ENCODE results near the gene PIM3.

The PIM3 gene

DNA sequence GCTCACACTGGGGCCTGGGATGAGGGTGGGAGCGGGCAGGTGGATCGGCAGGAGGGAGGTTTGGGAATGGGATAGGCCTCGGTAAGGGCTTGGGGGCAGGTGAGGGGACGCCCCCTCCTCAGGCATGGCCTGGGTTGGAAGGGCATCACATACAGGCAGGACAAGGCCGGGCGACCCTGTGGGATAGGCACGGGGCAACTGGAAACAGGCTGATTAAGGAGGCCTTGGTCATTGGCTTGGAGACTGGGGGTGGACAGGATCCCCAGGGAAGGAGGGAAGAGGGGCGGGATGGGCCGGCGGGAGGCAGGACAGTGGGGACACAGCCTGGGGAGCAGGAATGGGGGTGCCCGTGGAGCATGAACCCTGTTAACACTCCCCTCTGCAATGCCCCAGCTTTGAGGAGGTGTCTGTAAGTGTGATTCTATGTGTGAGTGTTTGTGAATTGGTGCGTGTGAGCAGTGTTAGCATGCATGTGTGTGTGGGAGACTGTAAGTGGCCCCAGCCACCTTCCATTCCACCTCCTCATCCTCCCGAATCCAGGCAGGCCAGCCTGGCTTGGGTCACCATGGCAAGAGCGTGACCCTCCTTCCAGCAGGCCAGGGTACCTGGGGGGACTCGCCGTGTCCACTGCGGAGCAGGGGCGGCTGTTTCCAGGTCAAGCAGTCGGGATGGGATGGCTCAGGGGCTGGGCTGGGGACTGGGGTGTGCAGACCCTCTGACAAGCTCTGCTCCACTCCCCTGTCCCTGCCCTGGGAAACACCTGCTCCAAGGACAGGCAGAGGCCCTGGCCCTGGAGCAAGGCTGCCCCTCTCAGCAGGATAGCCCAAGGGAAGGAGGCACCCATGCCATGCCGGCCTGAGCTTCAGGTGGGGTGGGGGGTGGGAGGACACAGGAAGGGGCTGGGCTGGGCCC, 3.4 kb upstream of the PIM3 start:
- DNase-seq: no peak

DNA sequence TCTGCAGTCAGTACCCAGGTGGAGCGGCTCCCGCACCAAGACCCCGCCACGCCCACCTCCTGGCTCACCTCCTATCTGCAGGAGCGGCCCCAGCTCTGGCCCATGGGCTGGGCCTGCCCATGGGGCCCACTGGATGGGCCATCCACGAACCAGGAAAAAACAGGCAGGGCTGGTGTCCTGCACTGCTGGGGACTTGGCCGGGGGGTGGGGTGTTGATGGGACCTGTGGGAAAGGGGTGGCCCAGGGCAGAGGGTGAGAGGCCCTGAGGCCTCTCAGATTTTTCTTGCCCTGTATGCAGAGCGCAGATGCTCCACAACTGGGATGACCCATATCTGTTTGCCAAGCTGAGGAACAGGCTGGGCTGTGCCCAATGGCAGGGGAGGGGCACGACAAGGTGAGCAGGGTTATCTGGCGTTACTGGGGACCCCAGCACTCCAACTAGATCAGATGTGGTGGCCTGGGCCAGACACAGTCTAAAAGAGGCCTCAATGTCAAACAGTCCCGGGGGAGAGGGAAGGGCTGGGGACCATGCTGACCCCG, 2.7 kb upstream of the PIM3 start:
- no peak for DNase-seq

GRCh38 chr22:49958366-49958921, 2.1 kb upstream of the PIM3 start:
- no peak for DNase-seq

GRCh38 chr22:49958931-49959781, 1.4 kb upstream of the PIM3 start:
- no peak for DNase-seq

- DNase-seq: no peak
Measured at GRCh38 chr22:49959782-49960158, 802 bp upstream of the PIM3 start.

DNA sequence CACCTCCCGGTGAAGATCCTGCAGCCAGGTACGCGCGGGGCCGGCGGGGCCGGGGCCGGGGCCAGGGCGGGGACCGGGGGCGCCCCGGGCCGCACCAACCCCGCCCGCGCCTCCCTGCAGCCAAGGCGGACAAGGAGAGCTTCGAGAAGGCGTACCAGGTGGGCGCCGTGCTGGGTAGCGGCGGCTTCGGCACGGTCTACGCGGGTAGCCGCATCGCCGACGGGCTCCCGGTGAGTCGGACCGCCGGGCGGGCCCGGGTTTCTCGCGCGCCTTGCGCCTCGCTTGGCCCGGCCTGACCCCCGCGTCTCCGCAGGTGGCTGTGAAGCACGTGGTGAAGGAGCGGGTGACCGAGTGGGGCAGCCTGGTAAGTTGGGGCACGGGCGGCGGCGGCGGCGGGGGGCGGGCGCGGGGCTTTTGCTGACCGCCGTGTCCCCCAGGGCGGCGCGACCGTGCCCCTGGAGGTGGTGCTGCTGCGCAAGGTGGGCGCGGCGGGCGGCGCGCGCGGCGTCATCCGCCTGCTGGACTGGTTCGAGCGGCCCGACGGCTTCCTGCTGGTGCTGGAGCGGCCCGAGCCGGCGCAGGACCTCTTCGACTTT, 531 bp downstream of the PIM3 start:
- DNase-seq: no peak

DNA sequence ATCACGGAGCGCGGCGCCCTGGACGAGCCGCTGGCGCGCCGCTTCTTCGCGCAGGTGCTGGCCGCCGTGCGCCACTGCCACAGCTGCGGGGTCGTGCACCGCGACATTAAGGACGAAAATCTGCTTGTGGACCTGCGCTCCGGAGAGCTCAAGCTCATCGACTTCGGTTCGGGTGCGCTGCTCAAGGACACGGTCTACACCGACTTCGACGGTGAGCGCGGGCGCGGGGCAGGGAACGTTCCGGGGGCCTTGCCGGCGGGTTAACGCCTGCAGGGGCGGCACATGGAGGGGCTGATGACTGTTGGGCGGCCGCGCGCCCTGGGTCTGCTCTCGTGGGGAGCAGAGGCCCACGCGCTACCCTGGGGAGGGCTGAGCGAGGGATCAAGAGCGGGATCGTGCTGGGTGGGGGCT, 1.0 kb downstream of the PIM3 start:
- no peak for DNase-seq

- DNase-seq: peak; percentile 54 to 65
Measured at GRCh38 chr22:49962012-49962750, 1.6 kb downstream of the PIM3 start.

DNA sequence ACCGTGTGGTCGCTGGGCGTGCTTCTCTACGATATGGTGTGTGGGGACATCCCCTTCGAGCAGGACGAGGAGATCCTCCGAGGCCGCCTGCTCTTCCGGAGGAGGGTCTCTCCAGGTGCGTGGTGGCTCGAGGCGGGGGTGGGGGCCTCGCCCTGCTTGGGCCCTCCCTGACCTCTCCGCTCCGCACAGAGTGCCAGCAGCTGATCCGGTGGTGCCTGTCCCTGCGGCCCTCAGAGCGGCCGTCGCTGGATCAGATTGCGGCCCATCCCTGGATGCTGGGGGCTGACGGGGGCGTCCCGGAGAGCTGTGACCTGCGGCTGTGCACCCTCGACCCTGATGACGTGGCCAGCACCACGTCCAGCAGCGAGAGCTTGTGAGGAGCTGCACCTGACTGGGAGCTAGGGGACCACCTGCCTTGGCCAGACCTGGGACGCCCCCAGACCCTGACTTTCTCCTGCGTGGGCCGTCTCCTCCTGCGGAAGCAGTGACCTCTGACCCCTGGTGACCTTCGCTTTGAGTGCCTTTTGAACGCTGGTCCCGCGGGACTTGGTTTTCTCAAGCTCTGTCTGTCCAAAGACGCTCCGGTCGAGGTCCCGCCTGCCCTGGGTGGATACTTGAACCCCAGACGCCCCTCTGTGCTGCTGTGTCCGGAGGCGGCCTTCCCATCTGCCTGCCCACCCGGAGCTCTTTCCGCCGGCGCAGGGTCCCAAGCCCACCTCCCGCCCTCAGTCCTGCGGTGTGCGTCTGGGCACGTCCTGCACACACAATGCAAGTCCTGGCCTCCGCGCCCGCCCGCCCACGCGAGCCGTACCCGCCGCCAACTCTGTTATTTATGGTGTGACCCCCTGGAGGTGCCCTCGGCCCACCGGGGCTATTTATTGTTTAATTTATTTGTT, 2.4 kb downstream of the PIM3 start:
- DNase-seq: no peak

GRCh38 chr22:49963647-49964026, 3.1 kb downstream of the PIM3 start:
- DNase-seq: no peak

DNA sequence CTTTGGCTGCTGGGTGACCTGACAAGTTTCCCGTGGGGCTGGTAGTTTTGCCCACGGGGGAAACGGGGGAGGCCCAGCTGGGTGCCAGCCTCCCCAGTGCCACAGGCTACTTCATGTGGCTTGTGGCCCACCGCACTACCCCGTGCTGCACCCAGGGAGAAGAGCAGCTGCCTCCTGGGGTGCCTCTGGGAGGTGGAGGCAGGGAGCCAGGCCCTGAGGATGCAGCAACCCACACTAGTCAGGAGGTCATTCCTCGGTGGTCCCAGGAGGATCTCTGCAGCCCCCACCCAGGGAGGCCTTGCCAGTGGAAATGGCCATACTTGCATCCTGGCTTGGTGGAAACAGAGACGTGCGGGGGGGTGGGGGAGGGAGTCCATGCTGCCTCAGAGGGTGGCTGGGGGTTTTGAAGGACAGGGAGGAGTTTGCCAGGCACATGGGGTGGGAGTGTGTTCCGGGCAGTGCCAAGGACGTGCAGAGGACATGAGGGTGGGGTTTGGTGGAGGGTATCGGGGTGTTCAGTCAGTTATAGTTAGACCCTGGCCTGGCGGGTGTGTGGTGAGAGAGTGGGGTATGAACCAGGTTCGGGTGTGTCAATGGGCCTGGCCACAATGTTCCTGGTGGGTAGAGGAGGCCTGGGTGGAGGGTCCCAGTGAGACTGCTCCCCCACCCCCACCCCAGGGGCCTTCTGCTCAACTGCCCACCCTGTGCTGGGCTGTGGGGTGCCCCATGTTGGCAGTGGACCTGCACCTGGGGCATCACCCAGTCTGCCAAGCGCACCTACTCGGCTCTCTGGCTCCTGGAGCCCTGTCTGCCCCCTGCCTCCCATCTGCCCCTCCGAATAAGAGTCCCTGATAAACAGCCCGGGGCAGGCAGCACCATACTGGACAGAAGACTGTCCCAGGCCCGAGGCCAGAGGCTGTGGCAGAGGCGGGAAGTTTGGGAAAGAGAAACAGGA, 3.8 kb downstream of the PIM3 start:
- DNase-seq: no peak

DNA sequence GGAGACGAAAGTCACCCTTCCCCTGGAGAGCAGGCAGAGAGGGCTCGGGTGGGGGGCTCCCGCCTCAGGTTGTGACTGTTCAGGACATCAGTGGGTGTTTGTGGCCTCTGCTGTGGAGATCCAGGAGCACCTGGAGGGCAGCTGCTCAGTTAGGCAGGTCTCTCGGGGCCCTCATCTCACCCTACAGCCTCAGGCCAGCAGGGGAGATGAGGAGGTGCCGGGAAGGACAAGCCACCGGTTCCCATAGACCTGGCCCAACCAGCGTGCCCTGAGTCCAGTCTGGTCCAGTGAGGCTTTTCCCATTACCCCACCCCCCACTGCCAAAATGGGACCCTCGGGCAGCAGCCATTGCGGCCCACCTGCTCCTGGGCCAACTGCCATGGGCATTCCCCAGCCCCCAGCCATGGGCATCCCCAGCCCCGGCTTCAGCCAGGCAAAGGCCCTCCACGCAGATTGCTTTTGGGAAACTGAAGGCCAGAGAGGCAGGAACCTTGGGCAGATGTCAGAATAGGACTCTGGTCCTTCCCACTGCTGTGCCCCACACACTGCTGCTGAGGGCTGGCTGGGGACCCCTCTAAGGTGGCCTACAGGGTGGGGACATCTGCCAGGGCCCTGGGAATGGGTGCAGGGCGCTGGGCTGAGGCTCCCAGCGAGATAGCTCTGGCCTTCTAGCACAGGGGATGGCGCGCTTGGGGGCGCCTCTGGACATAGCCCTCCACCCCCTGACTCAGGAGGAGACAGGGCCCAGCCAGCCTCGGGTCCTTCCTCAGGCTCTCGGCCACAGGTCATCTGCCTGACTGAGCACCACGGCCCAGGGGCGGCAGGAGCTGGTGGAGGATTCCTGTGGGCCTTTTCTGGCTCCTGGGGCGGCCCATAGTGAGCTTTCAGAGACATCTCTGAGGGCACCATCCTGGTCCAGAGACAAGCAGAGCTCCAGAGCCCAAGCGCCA, 4.8 kb downstream of the PIM3 start:
- no peak for DNase-seq

- no peak for DNase-seq
Measured at GRCh38 chr22:49966041-49966773, 5.6 kb downstream of the PIM3 start.

DNA sequence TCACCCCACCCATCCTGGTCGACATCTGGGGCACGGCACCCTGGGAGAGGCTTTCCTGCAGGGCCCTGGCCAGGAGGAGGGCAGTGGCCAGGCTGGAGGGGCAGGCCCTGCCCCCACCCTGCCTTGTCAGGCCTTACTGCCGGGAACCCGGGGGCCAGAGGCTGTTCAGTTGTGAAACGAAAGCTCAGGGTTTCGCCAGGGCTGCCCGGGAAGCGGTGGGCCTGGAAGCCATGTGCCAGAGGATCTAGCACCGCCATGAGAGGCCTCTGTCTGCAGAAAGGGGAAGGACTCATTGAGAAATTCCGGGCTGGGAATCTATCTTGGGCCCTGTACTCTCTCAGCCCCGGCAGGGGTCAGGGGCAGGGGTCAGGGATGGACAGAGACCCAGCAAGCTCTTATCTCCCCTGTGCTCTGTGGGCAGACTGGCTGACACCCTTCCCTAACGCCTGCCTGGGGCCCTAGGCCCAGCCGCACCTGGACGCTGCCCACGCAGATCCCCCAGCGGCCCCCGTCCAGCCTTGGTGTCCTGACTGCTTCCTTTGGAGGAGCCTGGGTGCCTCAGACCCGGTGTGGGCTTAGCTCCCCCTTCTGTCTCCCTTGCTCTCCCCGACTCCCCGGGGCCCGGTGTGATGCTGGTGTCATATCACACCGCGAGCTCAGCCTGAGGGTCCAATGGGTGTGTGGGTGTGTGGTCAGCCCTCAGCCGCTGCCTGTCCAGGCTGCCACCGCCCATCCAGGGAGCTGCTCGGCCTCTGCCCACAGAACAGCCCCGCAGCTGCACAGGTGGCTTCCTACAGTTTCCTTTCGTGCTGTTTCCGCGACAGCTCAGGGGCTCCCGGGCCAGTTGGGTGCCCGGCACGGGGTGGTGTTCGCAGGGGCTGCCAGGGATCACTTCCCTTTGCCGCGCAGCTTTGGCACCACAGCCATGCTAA, 6.5 kb downstream of the PIM3 start:
- peak; percentile 40 for DNase-seq

- DNase-seq: no peak
Measured at GRCh38 chr22:49967706-49968208, 7.2 kb downstream of the PIM3 start.

GRCh38 chr22:49968313-49968830, 7.8 kb downstream of the PIM3 start:
- DNase-seq: no peak
